ENCODE measurements around the gene C3orf22.

C3orf22 gene

GRCh38 chr3:126577261-126577660 is 18.5 kb upstream of the C3orf22 start:
- H3K4me3 ChIP-seq (replicated peaks; ENCODE audit: insufficient read depth, low read length) = no peak overlapping the region

GRCh38 chr3:126573492-126574117 is 14.9 kb upstream of the C3orf22 start:
- no peak overlapping the region for H3K27ac ChIP-seq (replicated peaks)
- no peak for DNase-seq (ENCODE audit: low read depth in 1 of 2, low spot score in 1 of 2)
- no peaks in the 10 kb centered on the region for H3K27me3 ChIP-seq (ENCODE audit: insufficient read depth, poor library complexity, severe bottlenecking)
- no peak for TF ChIP-seq POLR2AphosphoS5 (IDR thresholded peaks at IDR 0.05; ENCODE audit: low read depth)
- no peak for TF ChIP-seq GABPA (IDR thresholded peaks at IDR 0.05; ENCODE audit: low read depth)
- no peak for TF ChIP-seq REST (IDR thresholded peaks at IDR 0.05; ENCODE audit: insufficient replicate concordance, low read depth)
- no peak for TF ChIP-seq SPI1 (IDR thresholded peaks at IDR 0.05; ENCODE audit: borderline replicate concordance, low read depth)
- H3K4me3 ChIP-seq (replicated peaks; ENCODE audit: insufficient read depth, low read length) = no peak overlapping the region

More at GRCh38 chr3:126577261-126577660, 18.5 kb upstream of the C3orf22 start:
- TF ChIP-seq SPI1 (IDR thresholded peaks at IDR 0.05; ENCODE audit: borderline replicate concordance, low read depth) = no peak
- DNase-seq (ENCODE audit: low read depth in 1 of 2, low spot score in 1 of 2) = no peak
- H3K27me3 ChIP-seq (ENCODE audit: insufficient read depth, poor library complexity, severe bottlenecking) = no peaks in the 10 kb centered on the region
- no peak overlapping the region for H3K27ac ChIP-seq (replicated peaks)

GRCh38 chr3:126571078-126571477 is 12.3 kb upstream of the C3orf22 start:
- no peak for DNase-seq (ENCODE audit: low read depth in 1 of 2, low spot score in 1 of 2)

More at GRCh38 chr3:126571078-126571477, 12.3 kb upstream of the C3orf22 start:
- no peak overlapping the region for H3K4me3 ChIP-seq (replicated peaks; ENCODE audit: insufficient read depth, low read length)
- TF ChIP-seq REST (IDR thresholded peaks at IDR 0.05; ENCODE audit: insufficient replicate concordance, low read depth) (no peak), POLR2AphosphoS5 (IDR thresholded peaks at IDR 0.05; ENCODE audit: low read depth) (no peak), GABPA (IDR thresholded peaks at IDR 0.05; ENCODE audit: low read depth) (no peak), CTCF (IDR thresholded peaks at IDR 0.05; ENCODE audit: insufficient read depth, low read length) (no peak), SPI1 (IDR thresholded peaks at IDR 0.05; ENCODE audit: borderline replicate concordance, low read depth) (no peak)
- no peaks in the 10 kb centered on the region for H3K27me3 ChIP-seq (ENCODE audit: insufficient read depth, poor library complexity, severe bottlenecking)
- H3K27ac ChIP-seq (replicated peaks) = no peak overlapping the region
